Lower leg skin (tissue), 3 donors: ENCODE measurements around the gene HFM1.

ENCODE experiments used
- CTCF ChIP-seq, 3 donors: fragments of 450-650 bp; IDR thresholded peaks; one replicate each; pipeline ENCODE4 v1.5.1; 2016; ENCODE audit warnings: antibody characterized with exemption in 3 of 3, mild to moderate bottlenecking in 3 of 3, moderate library complexity in 2 of 3
- POLR2A ChIP-seq, 2 donors: fragments of 450-650 bp; IDR thresholded peaks; one replicate each; pipeline ENCODE4 v1.6.1; 2016 to 2017; ENCODE audit warnings: antibody characterized with exemption in 2 of 2, mild to moderate bottlenecking in 1 of 2, moderate library complexity in 1 of 2

- TF ChIP-seq CTCF (IDR thresholded peaks at IDR 0.05), result no peak
- no peak for TF ChIP-seq POLR2A (IDR thresholded peaks at IDR 0.05)
Measured at GRCh38 chr1:91273875-91274274, 130.8 kb downstream of the HFM1 start.
